Measurements from ENCODE around the gene PTPRE. TPM values are rescaled to one million over a fixed set of nuclear protein-coding genes. Genes with fewer than 3 reads are reported as not detected.

PTPRE gene
- total and polyA plus RNA-seq, 2 of the 4 experiments (the other 2 are of a cell fraction), result 0.34 to 0.54 TPM

GRCh38 chr10:128018236-128018635 lies 111.3 kb downstream of the PTPRE start:
- no peak overlapping the region for H4K91ac ChIP-seq (ENCODE audit: insufficient read depth, low read depth, low read length)
- no peak overlapping the region for H2AK5ac ChIP-seq (ENCODE audit: low read depth, low read length)
- no peak overlapping the region for H2BK15ac ChIP-seq (ENCODE audit: low read depth, low read length)
- H3K4me3 ChIP-seq (ENCODE audit: insufficient read depth, low read depth, low read length), result no peak overlapping the region
- ATAC-seq (ENCODE audit: low read depth) (no peak), DNase-seq (peak; percentile 18)
- H3K27me3 ChIP-seq (ENCODE audit: control insufficient read depth, insufficient read depth, low read length), result no peaks in the 10 kb centered on the region; the same call in 1 of the 2 replicates
- no peak overlapping the region for H2AFZ ChIP-seq (replicated peaks; ENCODE audit: low read length, poor library complexity)
- no peak overlapping the region for H2BK5ac ChIP-seq (ENCODE audit: low read depth, low read length, poor library complexity, severe bottlenecking)
- H3K14ac ChIP-seq (replicated peaks; ENCODE audit: low read depth, low read length), result no peak overlapping the region
- no peaks in the 10 kb centered on the region for H3K79me1 ChIP-seq (ENCODE audit: low read depth in 1 of 2, low read length in 2 of 2)
- POLR2A ChIA-PET (ENCODE audit: unreplicated experiment), result no interaction called here
- no peak overlapping the region for H3K18ac ChIP-seq (ENCODE audit: low read depth, low read length)
- intact Hi-C loops (cut with micrococcal nuclease) (no loop called here), dilution Hi-C loops (cut with HindIII; ENCODE audit: low sequenced_read_pairs, unreplicated experiment) (no loop called here), in situ Hi-C loops (cut with MboI; ENCODE audit: low sequenced_read_pairs) (no loop called here)
- H3K4me1 ChIP-seq (ENCODE audit: control insufficient read depth, insufficient read depth, low read length), result no peaks in the 10 kb centered on the region
- H3K56ac ChIP-seq (ENCODE audit: extremely low read depth, insufficient read depth, low read length), result no peak overlapping the region
- no peaks in the 10 kb centered on the region for H3K9me3 ChIP-seq (ENCODE audit: control insufficient read depth, insufficient read depth, low read length)
- H2BK20ac ChIP-seq (ENCODE audit: low read depth, low read length), result no peak overlapping the region
- no peaks in the 10 kb centered on the region for H3K36me3 ChIP-seq (ENCODE audit: control insufficient read depth, insufficient read depth, low read length)
- H3K4ac ChIP-seq (ENCODE audit: low read depth, low read length), result no peak overlapping the region
- no peak for TF ChIP-seq RCOR1 (IDR thresholded peaks at IDR 0.05; ENCODE audit: insufficient replicate concordance, low read length)
- no peak for TF ChIP-seq CTCF (conservative IDR thresholded peaks at IDR 0.05; ENCODE audit: low read depth, low read length)
- no peak for TF ChIP-seq CHD1 (IDR thresholded peaks at IDR 0.05; ENCODE audit: low read depth, low read length)
- no peak for TF ChIP-seq ELK1 (IDR thresholded peaks at IDR 0.05; ENCODE audit: borderline replicate concordance, low read depth, low read length)
- no peak for TF ChIP-seq FOS (IDR thresholded peaks at IDR 0.05; ENCODE audit: low read depth, low read length)
- TF ChIP-seq BHLHE40 (IDR thresholded peaks at IDR 0.05; ENCODE audit: low read depth, low read length), result no peak
- TF ChIP-seq MXI1 (IDR thresholded peaks at IDR 0.05; ENCODE audit: borderline replicate concordance, low read depth, low read length), result no peak
- no peak for TF ChIP-seq SMC3 (IDR thresholded peaks at IDR 0.05; ENCODE audit: low read depth, low read length)
- no peak for TF ChIP-seq MAFK (IDR thresholded peaks at IDR 0.05; ENCODE audit: low read depth, low read length)
- CTCF ChIA-PET, result no interaction called here
- no peak overlapping the region for H4K5ac ChIP-seq (ENCODE audit: low read depth, low read length)
- no peak overlapping the region for H2BK120ac ChIP-seq (ENCODE audit: low read depth, low read length)
- H3K9ac ChIP-seq (ENCODE audit: low read depth, low read length), result no peak overlapping the region
- H4K8ac ChIP-seq (ENCODE audit: low read depth in 2 of 2, low read length in 2 of 2), result no peak overlapping the region
- no CpG with 5 or more reads among the region's 13 CpGs for WGBS, 2 experiments (ENCODE audit: extremely low coverage in 2 of 2, insufficient read length in 1 of 2)
- no TSS peak for BruUV-seq (replicated peaks)
- no peak overlapping the region for H2AK9ac ChIP-seq (replicated peaks; ENCODE audit: low read depth, low read length, poor library complexity)
- no peaks in the 10 kb centered on the region for H3K9me1 ChIP-seq (ENCODE audit: insufficient read depth, low read length)
- no peaks in the 10 kb centered on the region for H4K20me1 ChIP-seq (ENCODE audit: insufficient read depth, low read length)
- H3K23ac ChIP-seq (ENCODE audit: low read depth, low read length), result no peak overlapping the region
- no peak overlapping the region for H3K27ac ChIP-seq (ENCODE audit: insufficient read depth, low read length)
- H3K4me2 ChIP-seq (ENCODE audit: low read depth, low read length), result no peak overlapping the region
